ENCODE data around the gene SLAIN1. TPM values are rescaled to one million over a fixed set of nuclear protein-coding genes. Genes with fewer than 3 reads are reported as not detected.

The SLAIN1 gene
- total RNA-seq, 3 donors from 2014 or later, result 3.0 to 16.7 (median 15.1) TPM

DNA sequence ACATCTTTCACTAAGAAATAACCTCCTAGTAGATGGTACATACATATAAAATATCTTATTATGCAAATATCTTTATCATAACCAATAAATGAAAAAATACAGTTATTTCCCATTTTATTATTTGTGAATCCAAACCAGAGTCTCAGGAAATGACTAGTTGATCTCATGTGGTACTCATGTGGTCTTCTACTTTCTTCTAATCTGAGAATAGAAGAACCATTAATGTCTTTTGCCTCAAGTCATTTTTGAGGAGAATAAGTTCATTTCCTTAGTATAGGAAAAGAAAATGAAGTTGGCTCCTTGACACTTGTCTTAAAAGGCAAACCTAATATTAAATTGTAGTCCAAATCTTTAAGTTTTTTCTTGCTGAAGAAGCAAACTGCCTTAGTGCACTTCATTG is 114.5 kb downstream of the SLAIN1 start:
- intact Hi-C loops (cut with DNase I; ENCODE audit: low total_unique reads), result no loop called here
- H3K27ac ChIP-seq, result no peak overlapping the region
- no peak for DNase-seq (ENCODE audit: low spot score in 2 of 2)
- TF ChIP-seq POLR2A (IDR thresholded peaks at IDR 0.05), result no peak
- TF ChIP-seq, protein P1, sequence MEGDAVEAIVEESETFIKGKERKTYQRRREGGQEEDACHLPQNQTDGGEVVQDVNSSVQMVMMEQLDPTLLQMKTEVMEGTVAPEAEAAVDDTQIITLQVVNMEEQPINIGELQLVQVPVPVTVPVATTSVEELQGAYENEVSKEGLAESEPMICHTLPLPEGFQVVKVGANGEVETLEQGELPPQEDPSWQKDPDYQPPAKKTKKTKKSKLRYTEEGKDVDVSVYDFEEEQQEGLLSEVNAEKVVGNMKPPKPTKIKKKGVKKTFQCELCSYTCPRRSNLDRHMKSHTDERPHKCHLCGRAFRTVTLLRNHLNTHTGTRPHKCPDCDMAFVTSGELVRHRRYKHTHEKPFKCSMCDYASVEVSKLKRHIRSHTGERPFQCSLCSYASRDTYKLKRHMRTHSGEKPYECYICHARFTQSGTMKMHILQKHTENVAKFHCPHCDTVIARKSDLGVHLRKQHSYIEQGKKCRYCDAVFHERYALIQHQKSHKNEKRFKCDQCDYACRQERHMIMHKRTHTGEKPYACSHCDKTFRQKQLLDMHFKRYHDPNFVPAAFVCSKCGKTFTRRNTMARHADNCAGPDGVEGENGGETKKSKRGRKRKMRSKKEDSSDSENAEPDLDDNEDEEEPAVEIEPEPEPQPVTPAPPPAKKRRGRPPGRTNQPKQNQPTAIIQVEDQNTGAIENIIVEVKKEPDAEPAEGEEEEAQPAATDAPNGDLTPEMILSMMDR (IDR thresholded peaks at IDR 0.05), result no peak
- no peak for TF ChIP-seq POLR2AphosphoS5 (IDR thresholded peaks at IDR 0.05)
- H3K27me3 ChIP-seq, result no peaks in the 10 kb centered on the region
- H3K9me3 ChIP-seq, result no peaks in the 10 kb centered on the region
- H3K4me3 ChIP-seq, result no peak overlapping the region
- H3K4me1 ChIP-seq, result no peaks in the 10 kb centered on the region
- H3K36me3 ChIP-seq, result no peaks in the 10 kb centered on the region

Other genes with a start within 250 kb of the SLAIN1 start
- gene SCEL, start 162.0 kb upstream of the SLAIN1 start, total RNA-seq, result under 1 TPM in 2 of 3 donors, not detected in 1; under 0.01 to 0.88 TPM
- 100 to 1,000 TPM in 2 of 3 donors, 10 to 100 TPM in 1; 22.8 to 116 (median 106) TPM for gene EDNRB, start 221.1 kb downstream of the SLAIN1 start, total RNA-seq